SU-DHL-6 (cell line): ENCODE results near the gene ASGR2.

Experiments
- H2AFZ ChIP-seq: fragments of 200-600 bp; sonication (generic); 2 replicates; pipeline ENCODE4 v1.6.1; 2014; ENCODE audit warnings: low read depth, mild to moderate bottlenecking, moderate library complexity, mixed read lengths, antibody characterized with exemption, low read length; ENCODE audit not compliant: severe bottlenecking
- H3F3A ChIP-seq: fragments of 200-600 bp; shearing (Covaris generic); 2 replicates; pipeline ENCODE4 v1.6.0; 2016; ENCODE audit warnings: antibody characterized with exemption, mild to moderate bottlenecking; ENCODE audit not compliant: insufficient read depth
- H3K27ac ChIP-seq: fragments of 200-600 bp; sonication (generic); 2 replicates; pipeline ENCODE4 v1.5.1; 2016; ENCODE audit warnings: low read depth, mild to moderate bottlenecking, low read length, moderate library complexity, mixed read lengths
- H3K27me3 ChIP-seq: fragments of 200-600 bp; sonication (generic), shearing (Covaris generic); 2 replicates; pipeline ENCODE4 v1.6.0; 2014; ENCODE audit warnings: mild to moderate bottlenecking, low read length
- H3K36me3 ChIP-seq: fragments of 200-600 bp; sonication (generic); 2 replicates; pipeline ENCODE4 v1.6.1; 2014; ENCODE audit warnings: mild to moderate bottlenecking, low read length, mixed read lengths
- H3K4me2 ChIP-seq: fragments of 300-600, 200-600 bp; shearing (Covaris generic), sonication (generic); 2 replicates; pipeline ENCODE4 v1.6.0; 2014; ENCODE audit warnings: low read length, low read depth, mild to moderate bottlenecking; ENCODE audit not compliant: poor library complexity, severe bottlenecking
- H3K4me3 ChIP-seq: fragments of 200-600 bp; sonication (generic); 2 replicates; pipeline ENCODE4 v1.5.1; 2014; ENCODE audit warnings: antibody characterized with exemption, low read length, mild to moderate bottlenecking, mixed read lengths; ENCODE audit not compliant: insufficient read depth, poor library complexity, severe bottlenecking
- H3K79me2 ChIP-seq: fragments of 200-600 bp; sonication (generic); 2 replicates; pipeline ENCODE4 v1.6.1; 2014; ENCODE audit warnings: mild to moderate bottlenecking, low read length, moderate library complexity; ENCODE audit not compliant: insufficient read depth
- H3K9ac ChIP-seq: fragments of 200-600 bp; sonication (generic); 2 replicates; pipeline ENCODE4 v1.7.0; 2014; ENCODE audit warnings: mild to moderate bottlenecking, low read length
- H3K9me2 ChIP-seq: fragments of 200-600 bp; sonication (generic); replicated peaks from 2 replicates; pipeline ENCODE4 v1.6.1; 2014; ENCODE audit warnings: low read length; ENCODE audit not compliant: insufficient read depth
- H3K9me3 ChIP-seq: fragments of 200-600 bp; sonication (generic); 2 replicates; pipeline ENCODE4 v1.6.1; 2014; ENCODE audit warnings: low read length, mixed read lengths; ENCODE audit not compliant: insufficient read depth
- H4K20me1 ChIP-seq: fragments of 200-600 bp; sonication (generic); 2 replicates; pipeline ENCODE4 v1.6.1; 2014; ENCODE audit warnings: low read depth, mild to moderate bottlenecking, antibody characterized with exemption, low read length, moderate library complexity, mixed read lengths
- CTCF ChIP-seq: fragments of 200-600 bp; sonication (generic); IDR thresholded peaks from one replicate; pipeline ENCODE4 v1.5.1; 2017; ENCODE audit warnings: antibody characterized with exemption, mild to moderate bottlenecking, low read length, moderate library complexity; ENCODE audit not compliant: insufficient read depth, poor library complexity, severe bottlenecking
- EZH2phosphoT487 ChIP-seq: fragments of 200-600 bp; sonication (generic), shearing (Covaris generic); conservative IDR thresholded peaks from 2 replicates; pipeline ENCODE4 v1.6.1; 2018; ENCODE audit warnings: mild to moderate bottlenecking, antibody characterized with exemption, low read length, moderate library complexity, mixed read lengths

Gene ASGR2

DNA sequence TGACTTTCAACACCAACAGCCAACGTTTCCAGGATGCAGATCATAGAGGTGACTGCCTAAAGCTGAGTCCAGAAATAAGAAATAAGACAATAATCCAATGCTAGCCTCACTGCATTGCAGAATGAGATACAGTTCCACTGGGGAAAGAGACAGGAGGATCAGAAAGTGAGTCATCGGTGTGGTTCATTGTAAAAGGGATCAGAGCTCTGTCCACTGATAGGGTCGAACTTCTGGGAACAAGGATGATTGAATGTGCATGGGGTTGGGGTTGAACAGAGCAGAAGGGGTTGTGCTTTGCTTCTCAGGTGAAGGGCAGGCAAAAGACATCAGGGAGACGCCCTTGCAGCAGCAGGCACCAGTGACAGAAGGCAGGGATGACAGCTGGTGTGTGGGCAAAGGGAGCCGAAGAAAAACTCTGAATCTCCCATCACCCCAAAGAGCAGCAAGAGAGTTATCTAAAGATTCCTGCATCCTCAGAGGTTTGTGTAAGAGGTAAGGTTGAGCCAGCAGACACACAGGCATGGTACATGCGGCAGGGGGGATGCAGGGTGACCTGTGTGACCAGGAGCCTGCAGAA lies 51.0 kb downstream of the ASGR2 start:
- H3K9me2 ChIP-seq: no peaks in the 10 kb centered on the region
- no peak overlapping the region for H3K4me2 ChIP-seq
- H3K9ac ChIP-seq: no peak overlapping the region
- H3K4me3 ChIP-seq: no peak overlapping the region
- no peak for TF ChIP-seq CTCF
- no peak for TF ChIP-seq EZH2phosphoT487
- H3K27me3 ChIP-seq: no peaks in the 10 kb centered on the region
- H3K27ac ChIP-seq: no peak overlapping the region
- no peak overlapping the region for H2AFZ ChIP-seq
- H3K9me3 ChIP-seq: no peaks in the 10 kb centered on the region
- no peaks in the 10 kb centered on the region for H3F3A ChIP-seq
- H3K36me3 ChIP-seq: no peaks in the 10 kb centered on the region
- no peaks in the 10 kb centered on the region for H3K79me2 ChIP-seq
- H4K20me1 ChIP-seq: no peaks in the 10 kb centered on the region

DNA sequence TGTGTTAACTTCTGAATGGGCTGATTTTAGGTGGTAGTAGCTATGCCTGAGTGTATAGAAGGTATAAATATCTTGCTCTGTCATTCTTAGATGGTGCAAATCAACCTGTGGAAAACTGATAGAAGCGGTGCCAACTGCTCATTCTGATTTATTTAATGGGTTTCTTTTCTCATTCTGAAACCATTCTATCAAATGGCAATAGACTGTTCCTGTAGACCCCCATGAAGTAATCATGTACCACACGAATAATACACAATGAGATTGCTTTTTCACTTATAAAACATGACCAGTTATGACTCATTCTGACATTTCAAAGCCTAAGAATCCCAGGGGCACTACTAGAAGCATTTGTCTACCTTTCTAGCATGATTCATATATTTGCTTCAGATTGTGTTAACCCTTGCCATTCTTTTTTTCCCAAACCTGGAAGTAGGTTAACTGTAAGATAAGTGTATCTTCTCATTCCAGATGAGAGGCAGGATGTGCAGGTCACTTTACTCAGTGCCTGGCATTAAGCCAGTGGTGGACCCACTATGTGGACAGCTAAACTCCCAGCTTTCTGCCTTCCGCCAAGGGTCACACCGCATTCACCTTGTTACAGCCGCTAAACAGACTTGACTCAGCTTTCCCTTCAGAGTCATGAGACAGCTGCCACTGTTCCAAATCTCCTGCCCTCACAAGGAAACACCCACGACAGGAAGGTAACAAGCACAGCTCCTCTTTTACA lies 54.3 kb downstream of the ASGR2 start:
- Histone ChIP-seq H3K9me2 (no peaks in the 10 kb centered on the region), H3K27me3 (no peaks in the 10 kb centered on the region), H4K20me1 (no peaks in the 10 kb centered on the region), H3F3A (no peaks in the 10 kb centered on the region), H3K9ac (no peak overlapping the region), H3K4me2 (no peak overlapping the region), H3K79me2 (no peaks in the 10 kb centered on the region), H3K4me3 (no peak overlapping the region), H3K27ac (no peak overlapping the region), H3K36me3 (no peaks in the 10 kb centered on the region), H2AFZ (no peak overlapping the region), H3K9me3 (no peaks in the 10 kb centered on the region)
- TF ChIP-seq EZH2phosphoT487: no peak
- no peak for TF ChIP-seq CTCF

GRCh38 chr17:7058831-7059447 lies 55.7 kb downstream of the ASGR2 start:
- Histone ChIP-seq H3K79me2 (no peaks in the 10 kb centered on the region), H3K4me2 (no peak overlapping the region), H3K9me2 (no peaks in the 10 kb centered on the region), H3K27me3 (no peaks in the 10 kb centered on the region), H3K27ac (no peak overlapping the region), H3K9ac (no peak overlapping the region), H3K4me3 (no peak overlapping the region), H3F3A (no peaks in the 10 kb centered on the region), H3K36me3 (no peaks in the 10 kb centered on the region), H4K20me1 (no peaks in the 10 kb centered on the region), H3K9me3 (no peaks in the 10 kb centered on the region), H2AFZ (no peak overlapping the region)
- TF ChIP-seq CTCF (no peak), EZH2phosphoT487 (no peak)
